NCI-H1048 (cell line): Measurements from ENCODE around the gene DLX1.
"Not testable (repeated sequence)": the region's sequence is repeated elsewhere in the genome, so short reads cannot be mapped to it uniquely, and the experiment has no call there.

Source experiments
- DNase-seq: peaks from one replicate; lab custom pipeline; 2025; lab: John Stamatoyannopoulos, UW

Gene DLX1

DNA sequence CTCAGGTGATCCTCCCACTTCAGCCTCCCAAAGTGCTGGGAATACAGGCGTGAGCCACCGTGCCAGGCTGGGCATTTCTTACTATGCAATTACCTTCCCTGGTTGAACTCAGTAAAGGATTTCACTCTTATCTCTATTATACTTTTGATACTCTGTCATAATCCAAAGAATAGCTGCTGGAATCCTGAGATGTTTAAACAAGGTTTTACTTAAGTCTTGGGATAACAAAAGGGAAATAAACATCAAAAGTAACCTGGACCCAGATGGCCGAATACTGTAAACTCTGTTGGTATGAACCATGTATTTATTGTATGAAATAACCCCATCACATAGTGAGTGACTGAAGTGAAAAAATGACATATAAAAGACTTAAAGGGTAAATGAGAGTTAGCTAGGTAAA lies 29.3 kb downstream of the DLX1 start:
- no peak for DNase-seq

DNA sequence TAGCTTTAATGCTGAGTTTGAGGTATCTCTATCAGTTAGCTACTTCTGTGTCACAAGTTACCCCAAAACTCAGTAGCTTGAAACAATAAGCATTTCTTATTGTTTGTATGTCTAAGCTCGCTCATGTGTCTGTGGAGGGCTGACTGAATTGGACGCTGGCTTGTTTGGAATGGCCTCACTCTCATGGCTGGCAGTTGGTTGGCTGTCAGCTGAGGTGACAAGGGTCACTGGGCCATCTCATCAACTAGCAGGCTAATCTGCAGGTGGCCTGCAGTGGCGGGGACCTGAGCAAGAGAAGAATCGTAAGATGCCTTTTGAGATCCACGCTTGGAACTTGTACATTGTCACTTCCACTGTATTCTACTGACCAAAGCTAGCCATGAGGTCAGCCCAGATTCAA lies 30.8 kb downstream of the DLX1 start:
- DNase-seq = no peak

DNA sequence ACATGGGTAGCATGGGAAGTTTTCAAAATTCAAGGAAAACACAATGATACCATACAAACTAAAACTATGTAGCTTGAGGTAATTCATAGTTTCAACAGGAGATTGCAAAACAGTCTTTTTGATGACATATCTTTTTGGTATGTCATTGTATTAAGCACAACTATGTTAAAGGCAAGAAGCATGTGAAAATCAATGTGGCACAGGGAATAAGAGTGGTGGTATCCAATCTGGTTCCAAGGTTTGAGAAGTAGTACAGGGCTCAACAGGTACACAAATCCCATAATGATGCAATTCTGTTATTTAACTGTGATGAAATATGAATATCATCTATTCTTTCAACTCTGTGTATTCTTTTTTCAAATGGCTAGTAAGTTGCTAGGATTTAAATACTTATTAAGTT lies 33.8 kb downstream of the DLX1 start:
- no peak for DNase-seq

DNA sequence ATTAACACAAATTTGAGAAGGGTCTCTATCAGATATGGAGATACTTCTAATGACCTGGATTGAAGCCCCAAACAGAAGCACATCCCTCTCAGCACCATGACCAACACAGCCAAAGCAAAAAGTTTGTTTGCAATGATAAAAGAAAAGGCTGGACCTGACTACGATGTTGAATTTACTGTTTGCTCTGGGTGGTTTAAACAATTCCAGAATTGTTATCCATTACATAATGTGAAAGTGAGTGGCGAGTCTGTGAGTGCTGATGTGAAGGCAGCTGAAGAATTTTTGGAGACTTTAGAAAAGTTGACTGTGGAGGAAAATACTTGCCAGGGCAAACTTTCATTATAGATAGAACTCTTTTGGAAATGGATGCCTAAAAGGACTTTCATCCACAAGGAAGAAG lies 34.8 kb downstream of the DLX1 start:
- DNase-seq = no peak

DNA sequence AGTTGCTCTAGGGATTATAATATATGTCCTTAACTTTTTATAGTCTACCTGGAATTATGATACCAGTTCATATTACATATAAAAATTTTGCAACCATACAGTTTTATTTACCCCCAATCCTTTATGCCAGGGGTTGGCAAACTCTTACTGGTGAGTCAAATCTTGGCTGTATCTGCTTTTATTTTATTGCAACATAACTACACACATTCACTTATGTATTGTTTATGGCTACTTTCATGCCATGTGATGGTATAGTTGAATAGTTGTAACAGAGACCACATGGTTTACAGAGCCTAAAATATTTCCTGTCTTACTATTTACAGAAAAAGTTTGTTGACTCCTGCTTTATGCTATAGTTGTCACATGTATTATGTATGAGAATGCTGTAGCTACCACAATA lies 43.2 kb downstream of the DLX1 start:
- no peak for DNase-seq

DNA sequence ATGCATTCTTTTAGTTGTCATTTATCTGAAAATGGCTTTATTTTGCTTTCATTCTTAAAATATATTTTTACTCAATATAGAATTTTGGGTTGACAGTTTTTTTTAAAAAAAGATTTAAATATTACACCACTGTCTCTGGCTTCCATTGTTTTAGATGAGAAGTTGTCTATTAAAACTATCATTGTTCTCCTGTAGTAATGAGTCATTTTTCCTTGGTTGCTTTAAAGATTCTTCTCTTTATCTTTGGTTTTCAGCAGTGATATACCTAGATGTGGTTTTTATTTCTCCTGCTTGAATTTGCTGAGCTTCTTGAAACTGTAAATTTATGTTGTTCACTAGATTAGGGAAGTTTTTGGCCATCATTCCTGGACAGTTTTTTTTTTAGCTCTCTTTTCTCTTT lies 44.1 kb downstream of the DLX1 start:
- DNase-seq = no peak

DNA sequence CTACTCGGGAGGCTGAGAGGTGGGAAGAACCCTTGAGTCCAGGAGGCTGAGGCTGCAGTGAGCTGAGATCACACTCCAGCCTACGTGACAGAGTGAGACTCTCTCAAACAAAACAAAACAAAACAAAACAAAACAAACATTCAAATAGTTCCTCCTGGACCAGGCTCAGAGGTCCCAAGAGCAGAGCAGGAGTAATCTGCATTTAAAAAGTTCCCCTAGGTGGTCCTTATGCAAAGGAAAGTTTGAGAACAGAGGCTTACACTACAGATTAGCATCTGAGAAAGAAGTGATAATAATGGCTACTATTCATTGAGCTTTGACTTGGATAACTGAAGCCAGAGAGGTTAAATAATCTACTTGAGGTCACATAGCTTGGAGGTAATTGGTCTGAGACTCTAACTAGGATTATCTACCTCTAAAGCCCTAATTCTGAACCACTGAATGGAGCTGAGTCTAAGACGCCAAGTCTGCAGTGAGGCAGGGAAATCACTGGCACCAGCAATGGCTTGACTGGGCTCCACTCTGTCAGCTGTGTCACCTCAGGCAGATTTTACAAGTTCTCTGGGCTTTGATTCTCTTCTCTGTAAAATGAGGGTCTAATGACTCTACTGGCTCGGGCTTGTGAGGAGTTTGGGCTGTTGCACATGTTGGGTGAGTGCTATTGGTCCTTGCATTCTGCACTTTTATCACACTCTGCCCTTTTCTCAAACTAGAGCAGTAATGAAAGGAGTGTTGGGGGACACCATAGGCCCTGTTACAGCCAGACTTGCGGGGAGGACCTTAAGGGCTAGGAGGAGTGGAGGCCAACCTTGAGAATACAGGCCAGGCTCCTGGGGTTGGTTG lies 46.6 kb downstream of the DLX1 start:
- DNase-seq = no peak

DNA sequence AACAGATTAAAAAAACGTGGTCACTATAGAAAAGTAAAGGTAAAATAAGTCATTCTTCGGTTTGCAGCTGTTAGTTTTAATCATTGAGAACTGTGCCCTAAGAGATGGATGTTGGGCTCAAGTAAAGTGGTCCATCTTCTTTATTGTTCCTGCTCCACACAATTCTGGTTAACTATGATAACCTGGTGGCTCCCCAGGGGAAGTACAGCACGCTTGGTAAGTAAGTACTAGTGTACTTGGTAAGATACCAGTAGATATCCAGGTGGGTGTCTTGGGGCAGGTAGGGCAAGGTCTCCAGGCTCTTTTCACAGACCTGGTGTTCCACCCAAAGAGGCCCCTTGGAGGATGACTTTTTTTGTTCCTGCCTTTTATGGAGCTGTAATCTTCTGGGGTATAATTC lies 49.0 kb downstream of the DLX1 start:
- DNase-seq = no peak

DNA sequence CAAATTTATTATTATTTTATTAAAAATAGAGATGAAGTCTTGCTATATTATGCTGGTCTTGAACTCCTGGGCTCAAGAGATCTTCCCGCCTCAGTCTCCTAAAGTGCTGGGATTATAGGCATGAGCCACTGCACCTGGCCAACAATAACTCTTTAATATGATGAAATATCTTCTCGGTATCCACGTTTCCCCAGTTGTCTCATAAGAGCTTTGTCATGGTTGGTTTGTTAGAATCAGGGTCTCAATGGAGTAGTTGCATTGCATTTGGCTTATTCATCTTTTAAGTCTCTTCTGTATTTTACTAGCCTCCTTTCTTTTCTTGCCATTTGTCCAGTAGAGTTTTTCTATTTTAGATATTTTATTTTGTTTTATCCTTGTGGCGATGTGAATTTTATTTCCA lies 50.1 kb downstream of the DLX1 start:
- no peak for DNase-seq

DNA sequence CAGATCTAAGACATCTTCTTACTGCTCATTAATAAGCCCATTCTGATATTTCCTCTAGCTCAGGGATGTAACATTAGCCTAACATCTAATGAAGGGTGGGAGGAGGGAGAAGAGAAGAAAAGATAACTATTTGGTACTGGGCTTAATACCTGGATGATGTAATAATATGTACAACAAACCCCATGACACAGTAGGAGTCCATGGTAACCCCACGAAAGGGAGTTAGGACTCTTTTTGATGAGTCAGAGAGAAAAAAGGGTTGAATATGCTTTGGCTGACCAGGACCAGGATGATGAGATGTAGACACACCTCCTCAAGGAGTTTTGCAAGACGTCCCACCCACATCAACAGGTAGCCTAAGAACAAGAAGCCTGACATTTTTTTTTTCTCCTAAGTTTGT lies 51.8 kb downstream of the DLX1 start:
- no peak for DNase-seq

DNA sequence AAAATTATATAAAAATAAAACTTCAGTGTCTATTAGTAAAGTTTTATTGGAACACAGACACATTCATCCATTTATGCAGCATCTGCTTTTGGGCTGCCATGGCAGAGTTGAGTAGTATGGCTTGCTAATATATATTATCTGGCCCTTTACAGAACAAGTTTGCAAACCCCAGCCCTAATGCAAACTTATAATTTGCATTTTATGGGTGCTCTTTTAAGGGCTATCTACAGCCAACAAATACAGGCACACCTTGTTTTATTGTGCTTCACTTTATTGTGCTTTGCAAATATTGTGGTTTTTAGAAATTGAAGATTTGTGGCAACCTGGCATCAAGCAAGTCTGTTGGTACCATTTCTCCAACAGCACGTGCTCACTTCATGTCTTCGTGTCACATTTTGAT lies 52.6 kb downstream of the DLX1 start:
- peak; percentile 37 for DNase-seq

DNA sequence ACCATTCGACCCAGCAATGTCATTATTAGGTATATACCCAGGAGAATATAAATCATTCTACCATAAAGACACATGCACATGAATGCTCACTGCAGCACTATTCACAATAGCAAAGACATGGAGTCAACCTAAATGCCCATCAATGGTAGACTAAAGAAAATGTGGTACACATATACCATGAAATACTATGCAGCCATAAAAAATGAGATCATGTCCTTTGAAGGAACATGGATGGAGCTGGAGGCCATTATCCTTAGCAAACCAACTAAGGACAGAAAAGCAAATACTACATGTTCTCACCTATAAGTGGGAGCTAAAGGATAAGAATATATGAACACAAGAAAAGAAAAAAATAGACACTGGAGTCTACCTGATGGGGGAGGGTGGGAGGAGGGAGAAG lies 53.4 kb downstream of the DLX1 start:
- not testable (repeated sequence) for DNase-seq
